Hippocampal formation (tissue), 2 donors: Measurements from ENCODE around the gene PPARD.

Experiments
- DNase-seq, 2 donors: peaks; one replicate each; lab custom pipeline; 2025; lab: John Stamatoyannopoulos, UW

PPARD gene

DNA sequence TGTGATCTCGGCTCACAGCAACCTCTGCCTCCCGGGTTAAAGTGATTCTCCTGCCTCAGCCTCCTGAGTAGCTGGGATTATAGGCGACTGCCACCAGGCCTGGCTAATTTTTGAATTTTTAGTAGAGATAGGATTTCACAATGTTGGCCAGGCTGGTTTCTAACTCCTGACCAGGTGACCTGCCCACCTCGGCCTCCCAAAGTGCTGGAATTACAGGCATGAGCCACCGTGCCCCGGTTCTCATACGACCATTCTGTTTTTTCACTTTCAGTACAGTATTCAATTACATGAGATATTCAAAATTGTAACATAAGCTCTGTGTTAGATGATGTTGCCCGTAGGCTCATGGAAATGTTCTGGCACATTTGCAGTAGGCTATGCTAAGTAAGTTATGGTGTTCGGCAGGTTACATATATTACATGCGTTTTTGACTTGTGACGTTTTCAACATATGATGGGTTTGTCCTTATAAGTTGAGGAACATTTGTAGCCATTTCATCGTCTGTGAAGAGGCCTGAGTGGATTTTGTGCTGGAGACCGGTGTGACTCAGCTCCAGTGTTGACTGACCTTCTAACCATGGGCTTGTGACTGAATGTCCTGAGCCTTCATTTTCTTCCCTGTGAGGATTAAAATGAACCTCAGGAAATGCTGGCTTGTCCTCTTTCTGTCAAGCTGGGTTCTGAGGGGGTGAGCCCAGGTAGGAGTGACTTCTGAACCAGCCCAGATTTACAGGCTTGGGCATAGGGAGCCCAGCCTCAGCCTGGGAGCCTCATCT lies 12.2 kb downstream of the PPARD start:
- DNase-seq: no peak

- DNase-seq: peak in 1 of 2 donors; percentile 35
Measured at GRCh38 chr6:35356391-35356790, 14.0 kb downstream of the PPARD start.

GRCh38 chr6:35357677-35358076 lies 15.3 kb downstream of the PPARD start:
- DNase-seq: no peak

DNA sequence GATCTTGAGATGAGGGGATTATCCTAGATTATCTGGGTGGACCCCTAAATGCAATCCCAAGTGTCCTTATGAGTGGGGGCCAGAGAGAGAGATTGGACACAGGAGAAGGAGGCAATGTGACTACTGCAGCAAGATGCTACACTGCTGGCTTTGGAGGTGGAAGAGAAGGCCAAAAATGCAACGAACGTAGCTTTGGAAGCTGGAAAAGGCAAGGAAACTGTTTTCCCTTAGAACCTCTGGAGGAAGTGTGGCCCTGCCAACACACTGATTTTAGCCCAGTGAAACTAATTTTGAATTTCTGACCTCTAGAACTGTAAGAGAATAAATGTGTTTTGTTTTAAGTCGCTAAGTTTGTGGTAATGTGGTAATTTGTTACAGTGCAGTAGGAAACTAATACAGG lies 15.7 kb downstream of the PPARD start:
- no peak for DNase-seq

- DNase-seq: no peak
Measured at GRCh38 chr6:35359346-35359743, 17.0 kb downstream of the PPARD start.

- peak; percentile 44 to 53 for DNase-seq
Measured at GRCh38 chr6:35359744-35360348, 17.5 kb downstream of the PPARD start.

GRCh38 chr6:35360349-35361138 lies 18.2 kb downstream of the PPARD start:
- peak; percentile 72 to 73 for DNase-seq

DNA sequence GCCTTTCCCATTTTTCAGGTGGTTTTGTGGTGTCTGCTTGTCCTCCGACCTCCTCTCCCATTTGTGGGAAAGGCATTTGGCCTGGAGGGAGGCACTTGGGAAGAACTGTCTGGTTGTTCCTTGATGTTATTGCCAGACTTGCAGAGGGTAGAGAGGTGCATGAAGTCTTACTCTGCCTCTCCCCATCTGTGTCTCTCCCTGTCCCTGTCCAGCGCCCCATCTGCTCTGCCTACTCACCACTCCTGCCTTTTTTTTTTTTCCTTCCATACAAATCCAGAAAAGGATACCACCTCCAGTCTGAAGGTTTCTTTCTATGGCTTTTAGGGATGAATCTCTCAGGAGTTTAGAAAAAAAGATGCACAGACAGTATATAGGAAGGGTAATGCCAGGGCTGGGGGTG lies 19.8 kb downstream of the PPARD start:
- no peak for DNase-seq

- DNase-seq: no peak
Measured at GRCh38 chr6:35363293-35363750, 21.0 kb downstream of the PPARD start.

DNA sequence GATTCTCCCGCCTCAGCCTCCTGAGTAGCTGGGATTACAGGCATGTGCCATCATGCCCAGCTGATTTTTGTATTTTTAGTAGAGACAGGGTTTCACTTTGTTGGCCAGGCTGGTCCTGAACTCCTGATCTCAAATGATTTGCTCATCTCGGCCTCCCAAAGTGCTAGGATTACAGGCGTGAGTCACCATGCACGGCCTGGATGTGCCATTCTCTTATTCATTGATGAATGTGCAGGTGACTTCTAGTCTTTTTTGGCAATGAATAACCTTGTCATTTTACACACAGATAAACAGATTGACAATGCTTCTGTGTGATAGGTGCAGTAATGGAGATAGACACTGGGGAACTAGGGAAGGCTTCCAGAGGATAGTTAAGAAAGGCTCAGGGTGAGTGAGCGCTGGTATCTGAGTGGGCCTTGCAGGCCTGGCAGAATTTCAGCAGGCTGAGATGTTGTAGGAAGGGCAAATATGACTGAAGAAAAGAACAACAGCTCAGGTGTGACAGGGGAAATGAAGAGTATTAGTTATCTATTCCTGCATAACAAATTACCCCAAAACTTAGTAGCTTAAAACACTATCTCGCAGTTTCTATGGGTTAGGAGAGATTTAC lies 23.3 kb downstream of the PPARD start:
- no peak for DNase-seq

GRCh38 chr6:35366204-35366596 lies 23.8 kb downstream of the PPARD start:
- no peak for DNase-seq

GRCh38 chr6:35367646-35368037 lies 25.3 kb downstream of the PPARD start:
- DNase-seq: no peak

GRCh38 chr6:35368038-35368887 lies 25.9 kb downstream of the PPARD start:
- no peak for DNase-seq

DNA sequence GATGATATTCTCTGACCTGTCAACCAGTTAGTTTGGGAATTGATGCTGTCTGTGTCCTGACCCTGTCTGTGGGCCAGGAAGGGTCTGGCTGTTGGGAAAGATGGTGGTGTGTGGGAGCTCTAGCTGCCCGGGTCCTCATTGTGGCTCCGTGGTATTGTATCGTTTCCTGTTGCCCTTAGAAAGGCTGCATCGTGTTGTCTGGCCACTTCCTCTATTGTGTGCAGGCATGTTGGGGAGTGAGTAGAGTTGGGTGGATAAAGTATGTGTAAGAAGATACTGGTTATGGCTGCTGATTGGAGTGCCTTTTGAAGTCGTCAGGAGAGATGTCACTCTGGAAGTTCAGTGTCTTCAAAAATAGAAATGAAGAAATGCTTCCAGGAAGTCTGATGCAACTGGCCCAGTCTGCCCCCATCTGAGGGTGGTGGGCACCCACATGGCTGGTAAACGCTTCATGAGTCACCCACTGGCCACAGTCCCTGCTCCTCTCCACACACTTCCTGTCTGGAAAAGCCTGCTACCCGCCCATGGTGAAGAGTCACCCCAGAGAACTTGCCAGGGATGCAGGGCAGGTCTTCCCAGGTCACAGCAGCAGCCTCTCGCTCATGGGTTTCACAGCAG lies 27.9 kb downstream of the PPARD start:
- DNase-seq: peak; percentile 28 to 64

- DNase-seq: peak in 1 of 2 donors; percentile 18
Measured at GRCh38 chr6:35370785-35371493, 28.6 kb downstream of the PPARD start.

DNA sequence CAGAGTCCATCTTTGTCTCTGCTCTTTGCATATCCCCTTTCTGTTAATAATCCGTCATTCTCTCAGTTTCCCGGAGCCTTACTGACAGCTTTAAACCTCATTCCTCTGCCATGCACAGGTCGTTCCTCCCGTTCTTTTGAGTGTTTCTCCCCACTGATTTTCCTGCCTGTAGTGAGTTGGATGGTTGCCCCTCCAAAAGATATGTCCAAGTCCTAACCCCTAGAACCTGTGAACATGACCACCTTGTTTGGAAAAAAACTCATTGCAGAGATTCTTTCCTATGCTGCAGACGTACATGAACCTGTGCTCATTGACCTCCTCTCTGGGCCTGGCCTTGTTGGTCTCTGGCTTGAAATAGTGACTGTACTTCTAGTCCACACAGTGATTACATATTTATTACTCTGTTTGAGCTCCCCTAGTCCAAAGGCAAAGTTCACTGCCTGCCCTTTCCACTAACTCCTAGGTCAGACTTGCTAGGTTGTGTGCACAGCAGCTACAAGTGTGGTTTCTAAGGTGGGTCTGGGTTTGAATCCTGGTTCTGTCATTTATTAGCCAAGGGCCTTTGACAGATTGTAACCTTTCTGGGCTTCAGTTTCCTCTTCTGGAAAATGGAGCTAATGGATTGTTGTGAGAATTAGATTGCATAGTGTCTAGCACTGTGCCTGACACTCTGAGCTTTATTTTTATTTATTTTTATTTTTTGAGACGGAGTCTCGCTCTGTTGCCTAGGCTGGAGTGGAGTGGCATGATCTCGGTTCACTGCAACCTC lies 29.3 kb downstream of the PPARD start:
- no peak for DNase-seq

DNA sequence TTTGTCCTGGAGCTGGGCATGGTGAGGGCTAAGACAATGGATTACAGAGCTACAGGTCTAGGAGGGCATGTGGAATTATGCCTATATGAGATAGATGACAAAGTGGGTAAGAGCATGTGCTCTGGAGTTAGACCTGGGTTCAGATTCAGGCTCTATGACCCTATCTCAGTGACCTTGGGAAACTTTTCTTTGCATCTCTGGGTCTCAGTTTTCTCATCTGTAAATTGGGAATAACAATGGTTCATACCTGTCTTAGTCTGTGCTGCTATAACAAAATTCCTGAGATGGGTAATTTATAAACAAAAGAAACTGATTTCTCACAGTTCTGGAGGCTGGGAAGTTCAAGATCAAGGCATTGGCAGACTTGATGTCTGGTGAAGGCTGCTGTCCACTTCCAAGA lies 30.3 kb downstream of the PPARD start:
- no peak for DNase-seq

DNA sequence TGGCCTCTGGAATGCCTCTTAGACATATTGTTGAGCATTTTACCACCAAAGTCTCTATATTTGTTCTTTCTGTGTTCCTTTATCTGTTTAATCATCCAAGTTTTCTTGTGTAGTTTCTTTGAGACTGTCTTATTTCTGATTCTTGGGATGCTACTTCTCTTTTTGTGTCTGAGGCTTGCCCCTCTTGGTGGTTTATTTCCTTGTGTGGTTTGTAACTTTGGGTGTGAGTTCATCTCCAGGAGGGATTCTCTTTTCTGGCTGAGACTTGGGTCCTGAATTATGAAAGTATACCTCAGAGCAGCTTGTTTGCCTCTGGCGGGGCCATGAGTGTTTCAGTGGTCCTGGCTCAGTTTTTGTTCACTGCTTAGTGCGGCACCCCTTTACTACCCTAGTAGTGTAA lies 33.9 kb downstream of the PPARD start:
- DNase-seq: no peak

DNA sequence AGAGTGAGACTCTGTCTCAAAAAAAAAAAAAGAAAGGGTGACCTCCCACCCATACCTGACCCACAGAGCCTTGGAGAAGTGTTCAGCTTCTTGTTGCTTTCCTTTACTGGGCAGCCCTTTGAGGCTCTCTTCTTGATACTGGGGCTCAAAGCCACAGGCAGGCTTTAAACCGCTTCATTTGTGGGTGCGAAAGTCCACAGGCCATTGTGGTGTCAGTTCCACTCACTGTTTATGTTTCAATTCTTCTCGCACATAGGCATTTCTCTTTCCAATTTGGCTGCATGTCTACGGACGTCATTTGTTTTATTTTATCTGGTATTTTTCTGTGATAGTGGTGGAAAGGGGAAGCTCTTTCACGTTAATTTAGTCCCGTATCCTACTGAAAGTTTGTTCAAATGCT lies 34.6 kb downstream of the PPARD start:
- DNase-seq: no peak

GRCh38 chr6:35378261-35378660 lies 35.9 kb downstream of the PPARD start:
- DNase-seq: no peak
